NCI-H1105 (cell line): Measurements from ENCODE around the gene HARBI1.

Experiments
- DNase-seq: peaks from one replicate; lab custom pipeline; 2025; lab: John Stamatoyannopoulos, UW

The HARBI1 gene

DNA sequence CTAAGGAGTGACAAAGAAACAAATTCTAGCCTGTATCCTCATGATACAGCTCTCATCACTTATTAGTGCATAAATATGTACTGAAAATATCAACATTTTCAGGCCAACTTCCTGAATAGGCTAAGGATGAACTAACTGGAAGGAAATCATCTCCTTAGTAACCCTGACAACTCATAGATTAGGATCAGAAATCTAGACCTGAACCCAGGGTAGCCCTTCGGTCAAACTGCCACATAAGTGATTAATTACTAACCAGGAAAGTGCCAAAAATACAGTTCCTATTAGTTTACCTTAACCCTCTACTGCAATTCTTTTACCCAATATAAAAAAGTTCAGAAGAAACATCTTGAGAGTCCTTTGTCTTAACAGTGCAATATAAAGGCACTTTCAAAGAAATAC is 63.2 kb downstream of the HARBI1 start:
- no peak for DNase-seq
